Right atrium auricular region (tissue), 2 donors: Measurements from ENCODE around the gene TXNDC17. TPM values are rescaled to one million over a fixed set of nuclear protein-coding genes. Genes with fewer than 3 reads are reported as not detected.

Source experiments
- DNase-seq: peaks from one replicate; pipeline ENCODE4 v3.0.0-alpha.2; 2019; ENCODE audit warnings: low spot score
- H3K27ac ChIP-seq, 2 donors: fragments of 200-600 bp; sonication (generic); 1 replicate in 1 of 2; 2 replicates in 1 of 2; pipeline ENCODE4 v1.5.1; 2016 to 2019
- H3K27me3 ChIP-seq, 2 donors: fragments of 200-600 bp; sonication (generic); one replicate each; pipeline versions ENCODE4 v1.5.1 to v1.6.0; 2017 to 2019
- H3K36me3 ChIP-seq: fragments of 200-600 bp; sonication (generic); one replicate; pipeline ENCODE4 v1.5.1; 2016
- H3K4me1 ChIP-seq, 2 donors: fragments of 200-600 bp; sonication (generic); one replicate each; pipeline versions ENCODE4 v1.5.1 to v1.6.0; 2017 to 2019
- H3K4me3 ChIP-seq, 2 donors: fragments of 200-600 bp; sonication (generic); 1 replicate in 1 of 2; 2 replicates in 1 of 2; pipeline ENCODE4 v1.5.1; 2017 to 2019; ENCODE audit warnings: mild to moderate bottlenecking in 1 of 2, moderate library complexity in 1 of 2
- H3K9me3 ChIP-seq, 2 donors: fragments of 200-600 bp; sonication (generic); one replicate each; pipeline ENCODE4 v1.5.1; 2019
- total RNA-seq, 2 donors: library from RNA; depleted of rRNA; stranded (reverse); fragments of >200 nt; gene quantifications; one replicate each; pipeline ENCODE4 v1.1.0, GENCODE V29; 2016
- TF ChIP-seq, protein P1 (sequence below), 2 donors: fragments of 200-600 bp; sonication (generic); IDR thresholded peaks; one replicate each; pipeline ENCODE4 v1.5.1; 2019; ENCODE audit warnings: antibody characterized with exemption in 2 of 2

TXNDC17 gene
- total RNA-seq, 2 donors from 2014 or later = 98.0 to 155 TPM

DNA sequence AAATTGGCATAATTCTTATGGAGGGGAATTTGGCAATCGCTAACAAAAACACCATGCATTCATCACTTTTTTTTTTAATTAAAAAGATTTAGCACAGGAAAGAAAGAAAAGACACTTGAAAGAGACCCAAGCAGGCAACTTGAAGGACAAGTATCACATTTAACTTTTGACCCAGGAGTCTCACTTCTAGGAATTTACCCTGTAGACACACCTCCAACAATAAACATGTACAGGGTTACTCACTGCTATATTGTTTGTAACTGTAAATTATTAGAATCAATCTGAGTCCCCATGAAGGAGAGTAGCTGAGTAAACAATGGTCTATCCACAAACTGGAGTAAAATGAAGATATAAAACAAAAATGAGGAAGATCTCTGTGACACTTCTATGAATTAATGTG is 10.5 kb upstream of the TXNDC17 start:
- no peaks in the 10 kb centered on the region for H3K9me3 ChIP-seq
- H3K4me1 ChIP-seq = peaks cover 0 to 5% of the 10 kb centered on the region in 2 donors
- DNase-seq = no peak
- H3K27me3 ChIP-seq = no peaks in the 10 kb centered on the region
- H3K36me3 ChIP-seq = peaks cover 29% of the 10 kb centered on the region
- no peak overlapping the region for H3K4me3 ChIP-seq
- TF ChIP-seq, protein P1, sequence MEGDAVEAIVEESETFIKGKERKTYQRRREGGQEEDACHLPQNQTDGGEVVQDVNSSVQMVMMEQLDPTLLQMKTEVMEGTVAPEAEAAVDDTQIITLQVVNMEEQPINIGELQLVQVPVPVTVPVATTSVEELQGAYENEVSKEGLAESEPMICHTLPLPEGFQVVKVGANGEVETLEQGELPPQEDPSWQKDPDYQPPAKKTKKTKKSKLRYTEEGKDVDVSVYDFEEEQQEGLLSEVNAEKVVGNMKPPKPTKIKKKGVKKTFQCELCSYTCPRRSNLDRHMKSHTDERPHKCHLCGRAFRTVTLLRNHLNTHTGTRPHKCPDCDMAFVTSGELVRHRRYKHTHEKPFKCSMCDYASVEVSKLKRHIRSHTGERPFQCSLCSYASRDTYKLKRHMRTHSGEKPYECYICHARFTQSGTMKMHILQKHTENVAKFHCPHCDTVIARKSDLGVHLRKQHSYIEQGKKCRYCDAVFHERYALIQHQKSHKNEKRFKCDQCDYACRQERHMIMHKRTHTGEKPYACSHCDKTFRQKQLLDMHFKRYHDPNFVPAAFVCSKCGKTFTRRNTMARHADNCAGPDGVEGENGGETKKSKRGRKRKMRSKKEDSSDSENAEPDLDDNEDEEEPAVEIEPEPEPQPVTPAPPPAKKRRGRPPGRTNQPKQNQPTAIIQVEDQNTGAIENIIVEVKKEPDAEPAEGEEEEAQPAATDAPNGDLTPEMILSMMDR (IDR thresholded peaks at IDR 0.05) = no peak
- no peak overlapping the region for H3K27ac ChIP-seq

DNA sequence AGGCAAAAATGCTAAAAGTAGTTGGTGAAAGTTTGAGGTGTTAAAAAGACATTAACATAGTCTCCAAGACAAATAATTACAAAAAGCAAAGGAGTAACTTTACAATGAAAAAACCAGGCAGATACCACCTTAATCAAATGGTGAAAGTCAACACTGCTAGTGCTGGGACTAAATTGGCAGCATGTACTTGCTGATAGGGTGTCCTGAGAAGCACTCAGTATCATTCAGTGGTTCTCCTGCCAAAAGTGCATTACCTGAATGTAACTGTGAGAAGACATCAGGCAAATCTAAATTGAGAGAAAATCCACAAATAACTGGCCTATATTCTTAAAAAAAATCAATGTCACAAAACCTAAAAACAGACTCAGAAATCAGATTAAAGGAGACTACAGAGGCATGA is 8.3 kb upstream of the TXNDC17 start:
- Histone ChIP-seq H3K27me3 (no peaks in the 10 kb centered on the region), H3K9me3 (no peaks in the 10 kb centered on the region), H3K4me1 (peaks cover 0 to 5% of the 10 kb centered on the region in 2 donors), H3K4me3 (no peak overlapping the region), H3K27ac (no peak overlapping the region), H3K36me3 (peaks cover 23% of the 10 kb centered on the region)
- DNase-seq = no peak
- TF ChIP-seq, protein P1 (IDR thresholded peaks at IDR 0.05) = no peak

DNA sequence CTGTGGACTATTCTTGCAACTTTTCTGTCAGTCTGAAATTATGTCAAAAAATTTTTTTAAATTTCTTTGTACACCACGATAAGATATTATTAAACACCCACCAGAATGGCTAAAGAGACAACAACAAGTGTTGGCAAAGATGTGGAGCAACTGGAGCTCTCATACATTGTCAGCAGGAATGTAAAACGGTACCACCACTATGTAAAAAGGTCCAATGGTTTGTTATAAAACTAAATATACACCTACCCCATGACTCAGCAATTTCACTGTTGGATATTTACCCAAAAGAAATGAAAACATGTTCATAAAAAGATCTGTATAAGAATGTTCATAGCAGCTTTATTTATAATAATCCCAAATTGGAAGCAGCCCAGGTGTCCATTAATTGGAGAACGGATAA is 7.6 kb upstream of the TXNDC17 start:
- Histone ChIP-seq H3K27me3 (no peaks in the 10 kb centered on the region), H3K27ac (no peak overlapping the region), H3K4me1 (peaks cover 0 to 9% of the 10 kb centered on the region in 2 donors), H3K4me3 (no peak overlapping the region), H3K9me3 (no peaks in the 10 kb centered on the region), H3K36me3 (peaks cover 17% of the 10 kb centered on the region)
- no peak for DNase-seq
- TF ChIP-seq, protein P1 (IDR thresholded peaks at IDR 0.05) = no peak

DNA sequence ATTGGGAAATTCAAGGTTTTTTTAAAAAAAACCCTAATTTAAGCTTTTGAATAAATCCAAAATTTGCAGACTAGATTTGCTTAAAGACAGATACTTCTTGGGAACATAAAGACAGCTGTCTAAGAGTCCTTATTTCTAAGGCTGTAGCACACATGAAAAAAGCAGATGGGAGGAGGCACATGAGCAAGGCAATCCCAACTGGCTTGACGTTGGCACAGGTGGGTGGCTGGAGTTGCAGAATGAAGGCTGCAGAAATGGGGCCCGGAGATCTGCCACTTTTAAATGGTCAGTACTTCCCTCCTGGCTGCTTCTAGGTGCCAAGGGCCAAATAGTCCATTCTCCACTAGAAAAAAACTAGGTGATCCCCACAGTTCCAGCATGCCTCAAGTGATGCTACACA is 4.8 kb upstream of the TXNDC17 start:
- Histone ChIP-seq H3K4me1 (peaks cover 0 to 27% of the 10 kb centered on the region in 2 donors), H3K36me3 (peaks cover 14% of the 10 kb centered on the region), H3K27ac (no peak overlapping the region), H3K9me3 (no peaks in the 10 kb centered on the region), H3K4me3 (no peak overlapping the region), H3K27me3 (no peaks in the 10 kb centered on the region)
- DNase-seq = no peak
- TF ChIP-seq, protein P1 (IDR thresholded peaks at IDR 0.05) = no peak

DNA sequence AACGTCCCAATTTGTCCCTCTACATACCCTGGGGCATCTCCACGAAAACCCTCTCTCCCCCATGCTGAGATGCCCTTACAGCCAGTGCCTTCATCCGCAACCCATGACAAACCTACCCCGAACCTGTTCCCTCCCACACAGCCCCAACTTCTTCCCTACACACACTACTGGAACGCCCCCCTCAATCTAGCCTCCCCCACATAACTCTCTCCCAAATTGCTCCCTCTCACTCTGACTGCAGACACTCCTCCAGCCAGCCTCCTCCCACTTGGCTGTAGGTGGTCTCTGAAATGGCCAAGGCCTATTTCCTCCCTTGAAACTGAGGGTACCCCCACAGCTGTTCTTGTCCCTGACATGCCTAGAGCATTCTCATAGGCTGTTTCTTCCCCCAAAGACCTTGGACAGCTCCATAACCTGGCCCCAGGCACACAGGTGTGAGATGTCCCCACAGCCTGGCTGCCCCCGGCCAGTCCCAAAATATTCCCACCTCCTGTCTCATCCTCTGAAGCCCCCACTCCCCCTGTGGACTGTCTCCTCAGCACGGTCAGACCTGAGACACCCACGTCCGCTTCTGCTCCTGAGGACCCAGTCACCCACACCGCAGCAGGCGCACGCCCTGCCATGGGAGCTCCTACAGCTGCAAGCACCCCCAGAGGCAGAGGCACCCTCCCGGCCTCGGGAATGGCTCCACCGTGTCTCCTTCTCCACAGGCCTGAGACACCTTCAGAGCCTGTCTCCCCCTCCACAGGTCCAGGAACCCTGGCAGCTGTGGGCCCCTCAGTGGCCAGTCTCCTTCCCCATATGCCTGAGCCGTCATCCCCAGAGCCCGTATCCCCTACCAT is 4.0 kb upstream of the TXNDC17 start:
- Histone ChIP-seq H3K27ac (no peak overlapping the region), H3K27me3 (no peaks in the 10 kb centered on the region), H3K36me3 (peaks cover 14% of the 10 kb centered on the region), H3K9me3 (no peaks in the 10 kb centered on the region), H3K4me3 (no peak overlapping the region), H3K4me1 (peaks cover 0 to 34% of the 10 kb centered on the region in 2 donors)
- TF ChIP-seq, protein P1 (IDR thresholded peaks at IDR 0.05) = no peak
- DNase-seq = no peak
